Adrenal gland (tissue), 5 donors: ENCODE measurements around the gene CFAP298.

Experiments used
- POLR2A ChIP-seq, 2 donors: fragments of 450-650 bp; IDR thresholded peaks; one replicate each; pipeline ENCODE4 v1.6.1; 2017; ENCODE audit warnings: antibody characterized with exemption in 2 of 2, mild to moderate bottlenecking in 2 of 2, moderate library complexity in 1 of 2
- TF ChIP-seq, protein P1 (sequence below), 6 experiments: fragments of 450-650 bp in 4 of 6; fragments of 200-600 bp in 2 of 6; sonication (generic) in 1 of 6; IDR thresholded peaks; 1 replicate in 5 of 6; 2 replicates in 1 of 6; pipeline versions ENCODE4 v1.5.1 to v1.8.0; 2016 to 2021; ENCODE audit warnings: antibody characterized with exemption in 6 of 6, mild to moderate bottlenecking in 2 of 6, moderate library complexity in 1 of 6
- donor health status: DM: no; HTN: no; CAD: no.

DNA sequence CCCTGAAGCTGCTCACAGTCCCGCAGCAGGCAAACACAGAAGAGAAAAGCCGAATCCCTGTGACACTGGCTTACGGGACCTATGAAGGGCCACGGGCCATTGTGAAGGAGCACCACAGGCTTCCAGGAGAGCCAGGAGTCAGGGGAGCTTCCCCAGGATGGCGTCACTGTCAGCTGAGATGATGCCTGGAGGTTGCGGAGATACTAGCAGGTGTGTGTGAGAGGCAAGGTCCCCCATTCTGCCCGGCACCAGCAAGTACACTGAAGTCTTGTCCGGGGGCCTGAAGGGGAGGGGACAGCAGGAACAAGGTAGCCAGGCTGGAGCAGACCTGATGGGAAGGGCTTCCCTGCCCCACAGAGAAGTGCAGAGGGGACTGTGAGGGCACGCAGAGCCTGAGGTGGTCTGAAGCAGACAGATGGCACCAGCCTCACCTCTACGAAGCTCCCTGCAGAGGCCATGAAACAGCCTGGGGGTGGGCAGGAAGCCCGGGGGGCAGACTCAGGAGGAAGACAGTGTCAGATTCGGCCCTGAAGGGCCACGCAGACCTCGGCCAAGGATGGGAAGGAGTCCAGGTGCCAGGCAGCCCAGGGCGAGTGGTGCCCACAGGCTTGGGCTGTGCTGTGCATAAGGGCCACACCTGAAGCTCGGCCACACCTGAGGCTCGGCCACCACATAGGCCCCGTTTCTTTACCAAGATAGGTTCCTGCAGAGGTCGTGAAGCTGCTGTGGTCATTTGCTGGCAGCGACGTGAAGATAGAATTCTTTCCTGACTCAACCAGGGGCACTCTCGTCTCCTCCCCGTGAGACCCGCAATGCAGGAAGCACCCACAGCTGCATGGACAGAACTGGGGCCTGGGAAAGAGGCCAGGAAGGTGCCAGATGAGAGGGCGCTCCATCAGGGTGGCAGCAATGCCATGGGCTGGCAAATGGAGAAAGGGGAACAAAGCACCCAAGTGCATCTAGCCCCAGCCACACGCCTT lies 36.9 kb downstream of the CFAP298 start:
- TF ChIP-seq, protein P1, sequence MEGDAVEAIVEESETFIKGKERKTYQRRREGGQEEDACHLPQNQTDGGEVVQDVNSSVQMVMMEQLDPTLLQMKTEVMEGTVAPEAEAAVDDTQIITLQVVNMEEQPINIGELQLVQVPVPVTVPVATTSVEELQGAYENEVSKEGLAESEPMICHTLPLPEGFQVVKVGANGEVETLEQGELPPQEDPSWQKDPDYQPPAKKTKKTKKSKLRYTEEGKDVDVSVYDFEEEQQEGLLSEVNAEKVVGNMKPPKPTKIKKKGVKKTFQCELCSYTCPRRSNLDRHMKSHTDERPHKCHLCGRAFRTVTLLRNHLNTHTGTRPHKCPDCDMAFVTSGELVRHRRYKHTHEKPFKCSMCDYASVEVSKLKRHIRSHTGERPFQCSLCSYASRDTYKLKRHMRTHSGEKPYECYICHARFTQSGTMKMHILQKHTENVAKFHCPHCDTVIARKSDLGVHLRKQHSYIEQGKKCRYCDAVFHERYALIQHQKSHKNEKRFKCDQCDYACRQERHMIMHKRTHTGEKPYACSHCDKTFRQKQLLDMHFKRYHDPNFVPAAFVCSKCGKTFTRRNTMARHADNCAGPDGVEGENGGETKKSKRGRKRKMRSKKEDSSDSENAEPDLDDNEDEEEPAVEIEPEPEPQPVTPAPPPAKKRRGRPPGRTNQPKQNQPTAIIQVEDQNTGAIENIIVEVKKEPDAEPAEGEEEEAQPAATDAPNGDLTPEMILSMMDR (IDR thresholded peaks at IDR 0.05), result no peak
- TF ChIP-seq POLR2A (IDR thresholded peaks at IDR 0.05), result no peak
